Neuronal stem cell (in vitro differentiated cells): ENCODE results near the gene EHD1.

Source experiments
- DNase-seq: peaks from one replicate; pipeline ENCODE4 v3.0.0-alpha.2; 2013; ENCODE audit warnings: low spot score
- H2AFZ ChIP-seq: one replicate; pipeline ENCODE4 v1.6.1; 2013; ENCODE audit warnings: mild to moderate bottlenecking, low read length, inconsistent platforms
- H2AK5ac ChIP-seq: 2 replicates; pipeline ENCODE4 v1.6.1; 2013; ENCODE audit warnings: low read depth, mild to moderate bottlenecking, inconsistent platforms, low read length, moderate library complexity, mixed read lengths
- H2BK120ac ChIP-seq: 2 replicates; pipeline ENCODE4 v1.6.1; 2013; ENCODE audit warnings: low read depth, mild to moderate bottlenecking, inconsistent platforms, low read length, moderate library complexity, mixed read lengths
- H2BK12ac ChIP-seq: one replicate; pipeline ENCODE4 v1.6.1; 2013; ENCODE audit warnings: low read length, inconsistent platforms
- H2BK15ac ChIP-seq: 2 replicates; pipeline ENCODE4 v1.6.1; 2013; ENCODE audit warnings: mild to moderate bottlenecking, low read length, inconsistent platforms, mixed read lengths
- H2BK5ac ChIP-seq: one replicate; pipeline ENCODE4 v1.6.1; 2013; ENCODE audit warnings: inconsistent platforms, mild to moderate bottlenecking, low read length, moderate library complexity
- H3K14ac ChIP-seq: one replicate; pipeline ENCODE4 v1.6.1; 2013; ENCODE audit warnings: low read length, inconsistent platforms
- H3K18ac ChIP-seq: 2 replicates; pipeline ENCODE4 v1.6.1; 2013; ENCODE audit warnings: low read length, inconsistent platforms
- H3K23ac ChIP-seq: 2 replicates; pipeline ENCODE4 v1.6.1; 2013; ENCODE audit warnings: low read depth, mild to moderate bottlenecking, mixed read lengths, low read length, inconsistent platforms; ENCODE audit not compliant: poor library complexity
- H3K27ac ChIP-seq: replicated peaks from 3 replicates; pipeline ENCODE4 v1.5.1; 2013; ENCODE audit warnings: low read length, inconsistent platforms
- H3K27me3 ChIP-seq, 3 experiments: 2 replicates each; pipeline ENCODE4 v1.6.1; 2013; ENCODE audit warnings: low read length in 3 of 3, mild to moderate bottlenecking in 2 of 3, inconsistent platforms in 1 of 3, low read depth in 1 of 3, mixed read lengths in 1 of 3, moderate library complexity in 1 of 3; ENCODE audit not compliant: control insufficient read depth in 3 of 3, insufficient read depth in 3 of 3
- H3K36me3 ChIP-seq, 2 donors: replicated peaks in 1 of 2; 2 replicates each; pipeline ENCODE4 v1.6.1; 2013; ENCODE audit warnings: low read length in 2 of 2; ENCODE audit not compliant: control insufficient read depth in 2 of 2, insufficient read depth in 2 of 2
- H3K4ac ChIP-seq: 2 replicates; pipeline ENCODE4 v1.6.1; 2013; ENCODE audit warnings: inconsistent platforms, mild to moderate bottlenecking, low read length, moderate library complexity
- H3K4me1 ChIP-seq, 2 donors: 1 replicate in 1 of 2; 2 replicates in 1 of 2; pipeline ENCODE4 v1.6.1; 2013; ENCODE audit warnings: low read length in 2 of 2, low read depth in 1 of 2; ENCODE audit not compliant: control insufficient read depth in 2 of 2, insufficient read depth in 1 of 2
- H3K4me2 ChIP-seq: one replicate; pipeline ENCODE4 v1.6.1; 2013; ENCODE audit warnings: mild to moderate bottlenecking, low read length, inconsistent platforms; ENCODE audit not compliant: insufficient read depth, poor library complexity, severe bottlenecking
- H3K4me3 ChIP-seq, 2 donors: 2 replicates each; pipeline ENCODE4 v1.5.1; 2013; ENCODE audit warnings: low read length in 2 of 2, mild to moderate bottlenecking in 2 of 2, inconsistent platforms in 1 of 2, moderate library complexity in 1 of 2
- H3K79me1 ChIP-seq: one replicate; pipeline ENCODE4 v1.6.1; 2013; ENCODE audit warnings: low read depth, mild to moderate bottlenecking, inconsistent platforms, low read length, moderate library complexity
- H3K9ac ChIP-seq: one replicate; pipeline ENCODE4 v1.6.1; 2013; ENCODE audit warnings: mild to moderate bottlenecking, low read depth, low read length, inconsistent platforms; ENCODE audit not compliant: poor library complexity
- H3K9me3 ChIP-seq, 2 donors: replicated peaks in 1 of 2; 2 replicates each; pipeline versions ENCODE3 to v1.6.1; 2013; ENCODE audit warnings: low read length in 2 of 2, mild to moderate bottlenecking in 2 of 2, inconsistent platforms in 1 of 2, low read depth in 1 of 2, mixed read lengths in 1 of 2, moderate library complexity in 1 of 2; ENCODE audit not compliant: control insufficient read depth in 2 of 2, insufficient read depth in 1 of 2
- H4K8ac ChIP-seq: one replicate; pipeline ENCODE4 v1.6.1; 2013; ENCODE audit warnings: low read depth, mild to moderate bottlenecking, inconsistent platforms, low read length, moderate library complexity
- H4K91ac ChIP-seq: one replicate; pipeline ENCODE4 v1.6.1; 2013; ENCODE audit warnings: low read length, low read depth, mild to moderate bottlenecking, inconsistent platforms; ENCODE audit not compliant: poor library complexity
- WGBS, 2 donors: extraction: QIAGEN DNeasy Blood & Tissue Kit; methylation state at CpG; one replicate each; pipeline ENCODE4 v1.1.7; 2013; ENCODE audit warnings: missing lambda C conversion rate in 2 of 2, mixed read lengths in 1 of 2; ENCODE audit not compliant: insufficient read length in 2 of 2, insufficient replicate concordance in 1 of 2; ENCODE audit errors: extremely low coverage in 2 of 2; 5-methylcytosine and 5-hydroxymethylcytosine counted together

The EHD1 gene

GRCh38 chr11:64854157-64854533 is 24.3 kb downstream of the EHD1 start:
- no peak overlapping the region for H3K4me3 ChIP-seq
- H3K79me1 ChIP-seq: peaks cover 4% of the 10 kb centered on the region
- no peak overlapping the region for H3K23ac ChIP-seq
- H3K14ac ChIP-seq: no peak overlapping the region
- peaks cover 2 to 10% of the 10 kb centered on the region in 2 donors for H3K4me1 ChIP-seq
- peak overlapping the region; percentile 65 for H4K8ac ChIP-seq
- no peak overlapping the region for H4K91ac ChIP-seq
- H2AK5ac ChIP-seq: no peak overlapping the region
- H3K27me3 ChIP-seq: no peaks in the 10 kb centered on the region
- H3K36me3 ChIP-seq: peaks cover 15 to 42% of the 10 kb centered on the region in 2 donors
- no peak overlapping the region for H2AFZ ChIP-seq
- no peak overlapping the region for H2BK15ac ChIP-seq
- H2BK12ac ChIP-seq: peak overlapping the region; percentile 94
- no peak overlapping the region for H2BK120ac ChIP-seq
- no peak for DNase-seq
- no peak overlapping the region for H3K9ac ChIP-seq
- no peak overlapping the region for H3K4me2 ChIP-seq
- H3K9me3 ChIP-seq: no peaks in the 10 kb centered on the region
- no peak overlapping the region for H3K27ac ChIP-seq
- no peak overlapping the region for H3K18ac ChIP-seq
- no peak overlapping the region for H3K4ac ChIP-seq
- H2BK5ac ChIP-seq: peak overlapping the region; percentile 53
- WGBS, 2 donors: no CpG with 5 or more reads among the region's 25 CpGs

GRCh38 chr11:64853709-64854108 is 24.7 kb downstream of the EHD1 start:
- Histone ChIP-seq H3K27me3 (no peaks in the 10 kb centered on the region), H3K79me1 (peaks cover 4% of the 10 kb centered on the region), H3K36me3 (peaks cover 12 to 38% of the 10 kb centered on the region in 2 donors), H2BK12ac (no peak overlapping the region), H2AFZ (no peak overlapping the region), H3K27ac (no peak overlapping the region), H2BK120ac (no peak overlapping the region), H3K18ac (no peak overlapping the region), H4K91ac (no peak overlapping the region), H2BK15ac (no peak overlapping the region), H3K4me1 (peaks cover 2 to 10% of the 10 kb centered on the region in 2 donors), H2BK5ac (no peak overlapping the region), H3K14ac (no peak overlapping the region), H3K23ac (no peak overlapping the region), H3K9me3 (no peaks in the 10 kb centered on the region), H3K9ac (no peak overlapping the region), H3K4me3 (no peak overlapping the region), H2AK5ac (no peak overlapping the region), H4K8ac (no peak overlapping the region), H3K4ac (no peak overlapping the region), H3K4me2 (no peak overlapping the region)
- no peak for DNase-seq
- no CpG with 5 or more reads among the region's 27 CpGs for WGBS, 2 donors

GRCh38 chr11:64852804-64853509 is 25.5 kb downstream of the EHD1 start:
- no peaks in the 10 kb centered on the region for H3K9me3 ChIP-seq
- H3K14ac ChIP-seq: no peak overlapping the region
- no peak for DNase-seq
- no peak overlapping the region for H4K8ac ChIP-seq
- no peak overlapping the region for H3K4me2 ChIP-seq
- no peak overlapping the region for H3K27ac ChIP-seq
- peaks cover 11 to 34% of the 10 kb centered on the region in 2 donors for H3K36me3 ChIP-seq
- H3K4me1 ChIP-seq: peaks cover 2 to 10% of the 10 kb centered on the region in 2 donors
- peak overlapping the region; percentile 43 for H3K23ac ChIP-seq
- peaks cover 4% of the 10 kb centered on the region for H3K79me1 ChIP-seq
- no peak overlapping the region for H3K9ac ChIP-seq
- no peak overlapping the region for H2BK15ac ChIP-seq
- H2AK5ac ChIP-seq: no peak overlapping the region
- no peak overlapping the region for H2BK12ac ChIP-seq
- H4K91ac ChIP-seq: no peak overlapping the region
- no peak overlapping the region for H2BK5ac ChIP-seq
- no peak overlapping the region for H3K4ac ChIP-seq
- WGBS, 2 donors: no CpG with 5 or more reads among the region's 24 CpGs
- H3K4me3 ChIP-seq: no peak overlapping the region
- no peaks in the 10 kb centered on the region for H3K27me3 ChIP-seq
- no peak overlapping the region for H2BK120ac ChIP-seq
- H3K18ac ChIP-seq: no peak overlapping the region
- H2AFZ ChIP-seq: no peak overlapping the region

- no peak overlapping the region for H4K8ac ChIP-seq
- H3K4me2 ChIP-seq: no peak overlapping the region
- no peak overlapping the region for H3K9ac ChIP-seq
- no peaks in the 10 kb centered on the region for H3K9me3 ChIP-seq
- no CpG with 5 or more reads among the region's 8 CpGs for WGBS, 2 donors
- H2AK5ac ChIP-seq: no peak overlapping the region
- no peak overlapping the region for H4K91ac ChIP-seq
- no peak overlapping the region for H3K4ac ChIP-seq
- H2BK15ac ChIP-seq: no peak overlapping the region
- peak overlapping the region; percentile 69 for H2BK12ac ChIP-seq
- H2BK120ac ChIP-seq: no peak overlapping the region
- H3K14ac ChIP-seq: no peak overlapping the region
- H3K27me3 ChIP-seq: no peaks in the 10 kb centered on the region
- H3K4me3 ChIP-seq: peak overlapping the region in 1 of 2 donors; percentile 42
- DNase-seq: no peak
- peaks cover 2% of the 10 kb centered on the region for H3K79me1 ChIP-seq
- peak overlapping the region; percentile 37 for H3K18ac ChIP-seq
- no peak overlapping the region for H3K23ac ChIP-seq
- no peak overlapping the region for H2BK5ac ChIP-seq
- no peak overlapping the region for H2AFZ ChIP-seq
- no peak overlapping the region for H3K27ac ChIP-seq
- H3K4me1 ChIP-seq: peaks cover 2 to 10% of the 10 kb centered on the region in 2 donors
- H3K36me3 ChIP-seq: peaks cover 6 to 29% of the 10 kb centered on the region in 2 donors
These were observed 26.5 kb downstream of the EHD1 start for GRCh38 chr11:64851831-64852351.
